OCI-LY1 (cell line): ENCODE measurements around the gene PPFIA4.

ENCODE experiments used
- H2AFZ ChIP-seq: fragments of 200-600 bp; sonication (generic), shearing (Covaris generic); 2 replicates; pipeline ENCODE4 v1.6.0; 2014; ENCODE audit warnings: antibody characterized with exemption, mild to moderate bottlenecking, low read length
- H3F3A ChIP-seq: fragments of 200-600 bp; sonication (generic), shearing (Covaris generic); 2 replicates; pipeline ENCODE4 v1.6.0; 2014; ENCODE audit warnings: mild to moderate bottlenecking, antibody characterized with exemption, low read length, moderate library complexity; ENCODE audit not compliant: insufficient read depth
- H3K27ac ChIP-seq: fragments of 200-600 bp; sonication (generic); 2 replicates; pipeline ENCODE4 v1.5.1; 2014; ENCODE audit warnings: low read length, mixed run types, mild to moderate bottlenecking, low read depth; ENCODE audit not compliant: poor library complexity, severe bottlenecking
- H3K27me3 ChIP-seq: fragments of 200-600 bp; sonication (generic); 2 replicates; pipeline ENCODE4 v1.6.0; 2014; ENCODE audit warnings: antibody characterized with exemption, mild to moderate bottlenecking, low read length, moderate library complexity; ENCODE audit not compliant: insufficient read depth
- H3K36me3 ChIP-seq: fragments of 200-600 bp; sonication (generic); 2 replicates; pipeline ENCODE4 v1.6.1; 2014; ENCODE audit warnings: mild to moderate bottlenecking, antibody characterized with exemption, low read length, moderate library complexity, mixed read lengths; ENCODE audit not compliant: insufficient read depth
- H3K4me1 ChIP-seq: fragments of 200-600 bp; sonication (generic); 2 replicates; pipeline ENCODE4 v1.5.1; 2014; ENCODE audit warnings: mild to moderate bottlenecking, low read length, moderate library complexity; ENCODE audit not compliant: insufficient read depth, severe bottlenecking
- H3K4me2 ChIP-seq: fragments of 200-600 bp; sonication (generic), shearing (Covaris generic); 2 replicates; pipeline ENCODE4 v1.6.1; 2014; ENCODE audit warnings: low read length
- H3K4me3 ChIP-seq: fragments of 200-600 bp; sonication (generic); 2 replicates; pipeline ENCODE4 v1.5.1; 2014; ENCODE audit warnings: low read length, low read depth, mild to moderate bottlenecking, mixed read lengths; ENCODE audit not compliant: poor library complexity, severe bottlenecking
- H3K79me2 ChIP-seq: fragments of 200-600 bp; shearing (Covaris generic); 2 replicates; pipeline ENCODE4 v1.6.1; 2016; ENCODE audit warnings: mixed run types, low read length, mixed read lengths; ENCODE audit not compliant: insufficient read depth
- H3K9ac ChIP-seq: fragments of 200-600 bp; sonication (generic), shearing (Covaris generic); 2 replicates; pipeline ENCODE4 v1.6.1; 2014; ENCODE audit warnings: mild to moderate bottlenecking, low read length, mixed read lengths
- H3K9me2 ChIP-seq: fragments of 200-600 bp; sonication (generic), shearing (Covaris generic); 2 replicates; pipeline ENCODE4 v1.6.1; 2014; ENCODE audit warnings: low read depth, mild to moderate bottlenecking, low read length, mixed read lengths
- H3K9me3 ChIP-seq: fragments of 200-600 bp; shearing (Covaris generic); 2 replicates; pipeline ENCODE4 v1.6.1; 2014; ENCODE audit warnings: low read length, mixed read lengths
- H4K20me1 ChIP-seq: fragments of 200-600 bp; sonication (generic), shearing (Covaris generic); 2 replicates; pipeline ENCODE4 v1.6.0; 2016; ENCODE audit warnings: mild to moderate bottlenecking, low read length; ENCODE audit not compliant: insufficient read depth
- CTCF ChIP-seq: fragments of 200-600 bp; sonication (generic), shearing (Covaris generic); IDR thresholded peaks from 2 replicates; pipeline ENCODE4 v1.5.1; 2017; ENCODE audit warnings: mild to moderate bottlenecking, antibody characterized with exemption, low read length, moderate library complexity, mixed read lengths
- EZH2 ChIP-seq: fragments of 200-600 bp; sonication (generic), shearing (Covaris generic); IDR thresholded peaks from 2 replicates; pipeline ENCODE4 v1.8.0; 2017; ENCODE audit warnings: borderline replicate concordance, mixed run types, mild to moderate bottlenecking, antibody characterized with exemption, low read length, moderate library complexity, mixed read lengths

The PPFIA4 gene

GRCh38 chr1:203126151-203126865 lies 100.0 kb downstream of the PPFIA4 start:
- Histone ChIP-seq H3K36me3 (no peaks in the 10 kb centered on the region), H3K9ac (no peak overlapping the region), H3F3A (no peaks in the 10 kb centered on the region), H3K79me2 (no peaks in the 10 kb centered on the region), H3K4me1 (no peaks in the 10 kb centered on the region), H3K4me2 (no peak overlapping the region), H3K27me3 (no peaks in the 10 kb centered on the region; the same call in 1 of the 2 replicates), H3K9me3 (no peaks in the 10 kb centered on the region), H4K20me1 (no peaks in the 10 kb centered on the region), H3K27ac (no peak overlapping the region), H3K4me3 (no peak overlapping the region), H3K9me2 (no peaks in the 10 kb centered on the region), H2AFZ (no peak overlapping the region)
- no peak for TF ChIP-seq EZH2
- TF ChIP-seq CTCF = no peak; the same call in 1 of the 2 replicates

GRCh38 chr1:203126866-203127665 lies 100.8 kb downstream of the PPFIA4 start:
- TF ChIP-seq EZH2 (no peak), CTCF (no peak)
- Histone ChIP-seq H2AFZ (no peak overlapping the region), H3K4me3 (no peak overlapping the region), H4K20me1 (no peaks in the 10 kb centered on the region), H3F3A (no peaks in the 10 kb centered on the region), H3K27ac (no peak overlapping the region), H3K9me3 (no peaks in the 10 kb centered on the region), H3K27me3 (no peaks in the 10 kb centered on the region; the same call in 1 of the 2 replicates), H3K4me2 (no peak overlapping the region), H3K79me2 (no peaks in the 10 kb centered on the region), H3K36me3 (no peaks in the 10 kb centered on the region), H3K9ac (no peak overlapping the region), H3K9me2 (no peaks in the 10 kb centered on the region), H3K4me1 (no peaks in the 10 kb centered on the region)

GRCh38 chr1:203127666-203128430 lies 101.6 kb downstream of the PPFIA4 start, which contains the start of gene ADORA1:
Gene ADORA1, plus strand, starts transcription at chr1:203127726. Its CDS starts 1,116 bp downstream, at chr1:203128842.
- no peak for TF ChIP-seq EZH2
- no peak for TF ChIP-seq CTCF
- no peak within 1 kb of the TSS for H3K9ac ChIP-seq

More at GRCh38 chr1:203127666-203128430, 101.6 kb downstream of the PPFIA4 start, which contains the start of gene ADORA1:
- H3K9me3 ChIP-seq = no peaks in the 10 kb centered on the region
- no peak within 1 kb of the TSS for H2AFZ ChIP-seq
- no peaks in the 10 kb centered on the region for H3K9me2 ChIP-seq
- H3F3A ChIP-seq = no peaks in the 10 kb centered on the region
- no peaks in the 10 kb centered on the region for H3K4me1 ChIP-seq
- H4K20me1 ChIP-seq = no peaks in the 10 kb centered on the region
- no peak within 1 kb of the TSS for H3K4me2 ChIP-seq
- no peaks in the 10 kb centered on the region for H3K36me3 ChIP-seq
- no peaks in the 10 kb centered on the region for H3K79me2 ChIP-seq
- H3K27ac ChIP-seq = no peak within 1 kb of the TSS
- H3K27me3 ChIP-seq = no peaks in the 10 kb centered on the region; the same call in 1 of the 2 replicates
- H3K4me3 ChIP-seq = no peak within 1 kb of the TSS
